GM19023 (cell line): ENCODE data around the gene EIF4E1B.
"Not testable (repeated sequence)": the region's sequence is repeated elsewhere in the genome, so short reads cannot be mapped to it uniquely, and the experiment has no call there.

Experiments
- ATAC-seq: cut with Tn5 transposase; IDR thresholded peaks from one replicate; pipeline ENCODE4 v1.9.1; 2021; ENCODE audit warnings: mild to moderate bottlenecking, moderate library complexity; ENCODE audit not compliant: unreplicated experiment

The EIF4E1B gene, protein sequence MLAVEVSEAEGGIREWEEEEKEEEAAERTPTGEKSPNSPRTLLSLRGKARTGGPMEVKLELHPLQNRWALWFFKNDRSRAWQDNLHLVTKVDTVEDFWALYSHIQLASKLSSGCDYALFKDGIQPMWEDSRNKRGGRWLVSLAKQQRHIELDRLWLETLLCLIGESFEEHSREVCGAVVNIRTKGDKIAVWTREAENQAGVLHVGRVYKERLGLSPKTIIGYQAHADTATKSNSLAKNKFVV

GRCh38 chr5:176629853-176630680 lies at the start of gene EIF4E1B, which contains the start of gene SNCB:
Gene EIF4E1B, plus strand, starts transcription at chr5:176630675. Its CDS starts 12,113 bp downstream, at chr5:176642788.
Gene SNCB, minus strand, starts transcription at chr5:176630534. Its CDS starts 880 bp downstream, at chr5:176629654.
- ATAC-seq: no peak

DNA sequence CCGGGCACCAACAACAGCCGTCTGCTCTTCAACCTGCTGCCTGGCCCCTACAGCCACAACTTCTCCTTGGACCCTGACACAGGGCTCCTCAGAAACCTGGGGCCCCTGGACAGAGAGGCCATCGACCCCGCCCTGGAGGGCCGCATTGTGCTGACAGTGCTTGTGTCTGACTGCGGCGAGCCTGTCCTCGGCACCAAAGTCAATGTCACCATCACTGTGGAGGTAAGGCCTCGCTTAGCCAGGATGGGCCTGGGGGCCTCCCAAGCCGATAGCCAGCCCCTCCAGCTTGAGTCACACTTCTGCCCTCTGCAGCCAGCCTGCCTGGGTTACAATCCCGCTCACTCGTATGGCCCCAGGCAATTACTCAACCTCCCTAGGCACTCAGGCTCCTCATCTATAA lies 49.1 kb upstream of the EIF4E1B start:
- ATAC-seq: no peak

DNA sequence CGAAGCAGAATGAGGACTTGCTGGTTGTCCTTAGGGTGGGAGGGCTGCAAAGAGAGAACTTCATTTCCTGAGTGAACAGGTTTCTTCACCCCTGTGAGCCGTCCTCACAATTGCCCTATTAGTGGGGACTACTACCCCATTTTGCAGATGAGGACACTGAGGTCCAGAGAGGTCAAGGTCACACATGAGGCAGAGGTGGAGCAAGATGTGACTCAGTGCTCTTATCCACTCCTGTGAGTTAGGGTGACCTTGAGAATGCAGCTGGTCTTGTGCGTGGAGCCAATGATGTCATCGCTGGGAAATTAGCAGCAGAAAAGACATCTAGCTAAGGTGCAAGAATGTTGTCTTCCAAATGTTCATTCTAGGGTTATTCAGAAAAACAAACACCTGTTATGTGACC lies 47.4 kb upstream of the EIF4E1B start:
- ATAC-seq: no peak

- no peak for ATAC-seq
These were observed 43.1 kb upstream of the EIF4E1B start for GRCh38 chr5:176587398-176587797.

GRCh38 chr5:176588297-176588696 lies 42.2 kb upstream of the EIF4E1B start:
- no peak for ATAC-seq

GRCh38 chr5:176589039-176589769 lies 41.3 kb upstream of the EIF4E1B start:
- ATAC-seq: no peak

DNA sequence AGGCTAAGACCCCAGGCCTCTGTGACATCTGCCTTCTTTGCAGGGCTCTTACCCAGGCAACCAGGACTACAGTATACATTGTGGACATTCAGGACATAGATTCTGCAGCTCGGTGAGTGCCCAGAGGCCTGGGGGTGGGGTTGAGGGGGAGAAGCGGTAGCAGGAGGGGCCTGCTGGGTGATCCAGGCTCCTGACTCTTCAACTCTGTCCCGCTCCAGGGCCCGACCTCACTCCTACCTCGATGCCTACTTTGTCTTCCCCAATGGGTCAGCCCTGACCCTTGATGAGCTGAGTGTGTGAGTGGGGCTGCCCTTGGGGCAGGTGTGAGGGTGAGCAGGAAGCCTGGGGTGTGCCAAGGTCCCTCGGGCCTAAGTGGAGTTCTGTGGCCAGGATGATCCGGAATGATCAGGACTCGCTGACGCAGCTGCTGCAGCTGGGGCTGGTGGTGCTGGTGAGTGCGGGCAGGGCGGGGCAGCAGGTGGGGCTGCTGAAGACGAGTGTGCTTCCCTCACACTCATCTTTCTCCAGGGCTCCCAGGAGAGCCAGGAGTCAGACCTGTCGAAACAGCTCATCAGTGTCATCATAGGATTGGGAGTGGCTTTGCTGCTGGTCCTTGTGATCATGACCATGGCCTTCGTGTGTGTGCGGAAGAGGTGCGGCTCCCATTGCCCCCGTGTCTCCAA lies 40.3 kb upstream of the EIF4E1B start:
- no peak for ATAC-seq

GRCh38 chr5:176591667-176592066 lies 38.8 kb upstream of the EIF4E1B start:
- not testable (repeated sequence) for ATAC-seq

DNA sequence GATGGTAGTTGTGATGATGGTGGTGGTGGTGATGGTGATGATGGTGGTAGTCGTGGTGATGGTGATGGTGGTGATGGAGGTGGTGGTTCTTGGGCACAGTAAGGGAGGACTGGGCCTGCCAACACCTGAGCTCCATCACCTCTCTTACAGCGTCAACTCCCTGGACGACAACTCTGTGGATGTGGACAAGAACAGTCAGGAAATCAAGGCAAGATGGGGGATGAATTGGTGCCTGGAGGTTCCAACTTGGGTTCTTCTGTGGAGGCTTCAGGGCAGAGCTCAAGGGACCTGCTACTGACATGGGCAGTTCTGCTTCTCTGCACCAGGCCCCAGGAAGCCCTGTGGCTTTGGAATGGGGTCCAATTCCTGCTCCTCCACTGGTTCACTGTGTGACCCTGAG lies 37.9 kb upstream of the EIF4E1B start:
- no peak for ATAC-seq

GRCh38 chr5:176593273-176593869 lies 37.1 kb upstream of the EIF4E1B start:
- ATAC-seq: no peak

- ATAC-seq: no peak
These were observed 35.9 kb upstream of the EIF4E1B start for GRCh38 chr5:176594554-176594953.

GRCh38 chr5:176595386-176595943 lies 35.0 kb upstream of the EIF4E1B start:
- no peak for ATAC-seq

- no peak for ATAC-seq
These were observed 34.3 kb upstream of the EIF4E1B start for GRCh38 chr5:176596069-176596644.

- no peak for ATAC-seq
These were observed 33.6 kb upstream of the EIF4E1B start for GRCh38 chr5:176596689-176597416.

GRCh38 chr5:176597417-176598389 lies 32.8 kb upstream of the EIF4E1B start:
- no peak for ATAC-seq

- ATAC-seq: not testable (repeated sequence)
These were observed 30.6 kb upstream of the EIF4E1B start for GRCh38 chr5:176599749-176600430.

DNA sequence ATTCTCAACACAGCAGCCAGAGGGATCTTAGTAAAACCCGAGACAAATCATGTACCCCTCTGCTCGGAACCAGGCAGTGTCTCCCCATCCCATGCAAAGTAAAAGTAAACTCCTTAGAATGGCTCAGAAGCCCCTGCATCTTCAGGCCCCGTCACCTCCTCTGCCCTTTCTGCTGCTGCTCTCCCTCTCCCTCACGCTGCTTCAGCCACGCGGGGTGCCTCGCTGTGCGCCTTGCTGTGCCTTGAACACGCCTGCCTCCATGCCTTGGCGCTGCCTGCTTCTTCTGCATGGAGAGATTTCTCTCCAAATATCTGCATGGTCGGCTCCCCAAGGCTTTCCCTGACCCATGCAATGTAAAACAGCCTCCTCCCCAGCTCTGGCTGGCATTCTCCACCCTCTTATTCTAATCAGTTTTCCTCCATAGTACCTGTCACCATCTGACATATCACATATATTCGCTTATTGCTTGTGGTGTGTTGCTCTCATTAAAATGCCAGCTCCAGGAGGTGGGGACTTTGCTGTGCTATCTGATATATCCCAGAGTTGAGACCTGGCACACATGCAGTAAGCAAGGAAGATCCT lies 28.5 kb upstream of the EIF4E1B start:
- no peak for ATAC-seq
